SK-N-SH (cell line): ENCODE measurements around the gene NRL. TPM values are rescaled to one million over a fixed set of nuclear protein-coding genes. Genes with fewer than 3 reads are reported as not detected.

ENCODE experiments used
- CTCF ChIA-PET: fragments of 300-600, 350-600 bp; formaldehyde crosslinking; extraction: SDS; loops from one replicate; lab custom pipeline; 2021; lab: Yijun Ruan, JAX
- POLR2A ChIA-PET: fragments of 350-600 bp; sonication (Branson Sonifier 250); formaldehyde crosslinking; extraction: SDS; loops from one replicate; lab custom pipeline; 2020; ENCODE audit warnings: antibody characterized with exemption, inconsistent platforms; lab: Yijun Ruan, JAX
- DNase-seq: peaks from one replicate; pipeline ENCODE4 v3.0.0; 2012
- H2AFZ ChIP-seq: fragments of 200-600 bp; sonication (generic); 2 replicates; pipeline ENCODE4 v1.8.1; 2016; ENCODE audit warnings: antibody characterized with exemption, mild to moderate bottlenecking, low read depth
- H3F3A ChIP-seq: fragments of 200-600 bp; sonication (generic); replicated peaks from 2 replicates; pipeline ENCODE3; 2016; ENCODE audit warnings: antibody characterized with exemption, mild to moderate bottlenecking; ENCODE audit not compliant: insufficient read depth
- H3K27ac ChIP-seq, 2 experiments: fragments of 200-500 bp in 1 of 2; fragments of 200-600 bp in 1 of 2; sonication (Bioruptor generic) in 1 of 2; sonication (generic), shearing (Covaris generic) in 1 of 2; 2 replicates each; pipeline versions ENCODE4 v1.5.1 to v1.6.1; 2014 to 2016; ENCODE audit warnings: low read depth in 2 of 2, inconsistent platforms in 1 of 2, low read length in 1 of 2, mild to moderate bottlenecking in 1 of 2, mixed read lengths in 1 of 2
- H3K27me3 ChIP-seq: fragments of 200-600 bp; sonication (generic), shearing (Covaris generic); 2 replicates; pipeline ENCODE4 v1.6.1; 2016; ENCODE audit warnings: mixed run types; ENCODE audit not compliant: insufficient read depth
- H3K36me3 ChIP-seq, 2 experiments: fragments of 200-500 bp in 1 of 2; fragments of 200-600 bp in 1 of 2; sonication (Bioruptor generic) in 1 of 2; sonication (generic) in 1 of 2; replicated peaks in 1 of 2; 2 replicates each; pipeline versions ENCODE3 to v1.5.1; 2014 to 2016; ENCODE audit warnings: low read length in 1 of 2, mild to moderate bottlenecking in 1 of 2; ENCODE audit not compliant: insufficient read depth in 2 of 2, control insufficient read depth in 1 of 2
- H3K4me1 ChIP-seq, 2 experiments: fragments of 200-500 bp in 1 of 2; fragments of 200-600 bp in 1 of 2; sonication (Bioruptor generic) in 1 of 2; sonication (generic), shearing (Covaris generic) in 1 of 2; 2 replicates each; pipeline versions ENCODE4 v1.5.1 to v1.6.1; 2014 to 2016; ENCODE audit warnings: low read depth in 1 of 2, low read length in 1 of 2, mixed run types in 1 of 2; ENCODE audit not compliant: insufficient read depth in 2 of 2, control insufficient read depth in 1 of 2
- H3K4me2 ChIP-seq: fragments of 200-600 bp; sonication (generic), shearing (Covaris generic); 2 replicates; pipeline ENCODE4 v1.6.1; 2017; ENCODE audit warnings: mixed run types
- H3K4me3 ChIP-seq, 2 experiments: fragments of 200-500 bp in 1 of 2; fragments of 200-600 bp in 1 of 2; sonication (Bioruptor generic) in 1 of 2; sonication (generic), shearing (Covaris generic) in 1 of 2; 2 replicates each; pipeline versions ENCODE4 v1.5.1 to v1.8.1; 2014 to 2016; ENCODE audit warnings: low read depth in 2 of 2, inconsistent platforms in 1 of 2, low read length in 1 of 2, mild to moderate bottlenecking in 1 of 2, mixed read lengths in 1 of 2, moderate library complexity in 1 of 2
- H3K79me2 ChIP-seq: fragments of 200-600 bp; sonication (generic); 2 replicates; pipeline ENCODE4 v1.8.1; 2017; ENCODE audit warnings: mild to moderate bottlenecking; ENCODE audit not compliant: insufficient read depth
- H3K9ac ChIP-seq: fragments of 200-600 bp; sonication (generic); 2 replicates; pipeline ENCODE4 v1.6.1; 2017; ENCODE audit warnings: mixed run types
- H3K9me2 ChIP-seq: fragments of 200-600 bp; sonication (generic); 2 replicates; pipeline ENCODE4 v1.6.1; 2017; ENCODE audit warnings: mixed run types
- H3K9me3 ChIP-seq: fragments of 200-600 bp; sonication (generic); 2 replicates; pipeline ENCODE4 v1.6.1; 2017; ENCODE audit warnings: mixed run types, mild to moderate bottlenecking, moderate library complexity
- H4K20me1 ChIP-seq: fragments of 200-600 bp; sonication (generic); 2 replicates; pipeline ENCODE4 v1.6.1; 2017; ENCODE audit warnings: mild to moderate bottlenecking, mixed run types; ENCODE audit not compliant: insufficient read depth
- CHD2 ChIP-seq: fragments of 150-350 bp; IDR thresholded peaks from 2 replicates; pipeline ENCODE4 v1.6.1; 2018; ENCODE audit warnings: low read length; ENCODE audit not compliant: partially characterized antibody
- ELF1 ChIP-seq: IDR thresholded peaks from 2 replicates; pipeline ENCODE4 v1.4.0; 2012
- EP300 ChIP-seq, 2 experiments: IDR thresholded peaks; 2 replicates each; pipeline versions ENCODE4 v1.4.0 to v1.6.1; 2012; ENCODE audit warnings: borderline replicate concordance in 1 of 2, low read depth in 1 of 2, low read length in 1 of 2
- EZH2phosphoT487 ChIP-seq: fragments of 200-600 bp; sonication (generic); IDR thresholded peaks from 2 replicates; pipeline ENCODE4 v1.6.1; 2017; ENCODE audit warnings: low read depth, mixed run types, mild to moderate bottlenecking, antibody characterized with exemption, moderate library complexity, borderline replicate concordance
- GABPA ChIP-seq: IDR thresholded peaks from 2 replicates; pipeline ENCODE4 v1.4.0; 2012; ENCODE audit warnings: low read depth, mild to moderate bottlenecking
- IRF3 ChIP-seq: fragments of 150-350 bp; IDR thresholded peaks from 2 replicates; pipeline ENCODE4 v1.6.1; 2016; ENCODE audit warnings: mild to moderate bottlenecking, low read depth, low read length
- JUND ChIP-seq: IDR thresholded peaks from 2 replicates; pipeline ENCODE4 v1.4.0; 2012
- MAX ChIP-seq: IDR thresholded peaks from 2 replicates; pipeline ENCODE4 v1.4.0; 2012; ENCODE audit warnings: low read depth
- MXI1 ChIP-seq: IDR thresholded peaks from 2 replicates; pipeline ENCODE4 v1.6.1; 2012; ENCODE audit warnings: mild to moderate bottlenecking, low read depth, low read length, improper control_type of control experiment
- NFIC ChIP-seq: IDR thresholded peaks from 2 replicates; pipeline ENCODE4 v1.4.0; 2012; ENCODE audit warnings: borderline replicate concordance
- NRF1 ChIP-seq: IDR thresholded peaks from 2 replicates; pipeline ENCODE4 v1.6.1; 2012; ENCODE audit warnings: low read depth, mild to moderate bottlenecking, low read length
- PBX3 ChIP-seq: IDR thresholded peaks from 2 replicates; pipeline ENCODE4; 2012
- POLR2AphosphoS5 ChIP-seq: IDR thresholded peaks from 2 replicates; pipeline ENCODE4 v1.6.1; 2012; ENCODE audit warnings: low read depth, low read length
- RAD21 ChIP-seq: IDR thresholded peaks from 2 replicates; pipeline ENCODE4 v1.6.1; 2012; ENCODE audit warnings: mild to moderate bottlenecking, low read length
- RCOR1 ChIP-seq: fragments of 150-350 bp; IDR thresholded peaks from 2 replicates; pipeline ENCODE4 v1.6.1; 2017; ENCODE audit warnings: antibody characterized with exemption, low read length
- SIN3A ChIP-seq: IDR thresholded peaks from 2 replicates; pipeline ENCODE4 v1.6.1; 2012; ENCODE audit warnings: low read depth, mild to moderate bottlenecking, low read length, moderate library complexity, borderline replicate concordance
- SMC3 ChIP-seq: IDR thresholded peaks from 2 replicates; pipeline ENCODE4 v1.6.1; 2012; ENCODE audit warnings: low read depth, low read length, improper control_type of control experiment
- TCF12 ChIP-seq: IDR thresholded peaks from 2 replicates; pipeline ENCODE4 v1.4.0; 2012
- USF1 ChIP-seq: IDR thresholded peaks from 2 replicates; pipeline ENCODE4 v1.4.0; 2012; ENCODE audit warnings: low read depth, borderline replicate concordance
- WGBS: methylation state at CpG from one replicate; pipeline ENCODE4 v1.1.6; 2017; ENCODE audit warnings: low lambda C conversion rate; 5-methylcytosine and 5-hydroxymethylcytosine counted together
- polyA plus RNA-seq, 3 experiments: library from polyadenylated mRNA; depleted of rRNA; stranded (reverse); fragments of >200 nt; gene quantifications; 2 replicates each; pipeline ENCODE4 v1.2.3, GENCODE V29; 2012

NRL gene
- polyA plus RNA-seq, 1 of the 3 experiments (the other 2 are of a cell fraction) = 0.76 TPM

GRCh38 chr14:24133735-24134134 lies 19.0 kb upstream of the NRL start:
- Histone ChIP-seq H3K4me1 (peaks cover 0 to 30% of the 10 kb centered on the region in 2 experiments; a peak in 1 of 4 replicates), H3K9me3 (no peaks in the 10 kb centered on the region), H3K9me2 (no peaks in the 10 kb centered on the region), H3K79me2 (peaks cover 9% of the 10 kb centered on the region), H4K20me1 (no peaks in the 10 kb centered on the region), H3K27me3 (no peaks in the 10 kb centered on the region), H3K4me3 (no peak overlapping the region), H3K36me3 (peaks cover 10 to 15% of the 10 kb centered on the region in 2 experiments), H3F3A (peaks cover 7% of the 10 kb centered on the region), H3K4me2 (no peak overlapping the region), H3K27ac (no peak overlapping the region), H3K9ac (no peak overlapping the region), H2AFZ (no peak overlapping the region)
- TF ChIP-seq MAX = no peak
- TF ChIP-seq NRF1 = no peak
- no peak for TF ChIP-seq PBX3
- TF ChIP-seq TCF12 = no peak
- no peak for TF ChIP-seq SMC3
- no peak for TF ChIP-seq JUND
- no peak for DNase-seq
- WGBS = 98% methylated on average over 1 of the region's 1 CpG
- ChIA-PET POLR2A (no interaction called here), CTCF (interaction anchor here (0.7 to 2.6 kb wide), 4 partner anchors 9 to 791 kb away, joined by 3 to 13 read pairs (median 3); partner anchors contain the start of gene IRF9)

GRCh38 chr14:24132976-24133375 lies 18.2 kb upstream of the NRL start:
- no peak for TF ChIP-seq POLR2AphosphoS5
- no peak for TF ChIP-seq JUND
- no peak for TF ChIP-seq GABPA
- TF ChIP-seq NFIC = no peak
- TF ChIP-seq EZH2phosphoT487 = no peak
- TF ChIP-seq USF1 = no peak
- no peak for TF ChIP-seq ELF1
- TF ChIP-seq RCOR1 = no peak
- no peak for TF ChIP-seq EP300 (IDR thresholded peaks at IDR 0.05; ENCODE audit: borderline replicate concordance in 1 of 2, low read depth in 1 of 2, low read length in 1 of 2)
- no peak for TF ChIP-seq SIN3A
- TF ChIP-seq CHD2 = no peak
- TF ChIP-seq SMC3 = no peak
- TF ChIP-seq MXI1 = no peak
- TF ChIP-seq TCF12 = no peak
- no peak for TF ChIP-seq IRF3
- no peak for TF ChIP-seq RAD21
- TF ChIP-seq PBX3 = no peak
- peaks cover 0 to 26% of the 10 kb centered on the region in 2 experiments; a peak in 1 of 4 replicates for H3K4me1 ChIP-seq
- no peak for DNase-seq
- H3K27ac ChIP-seq = no peak overlapping the region
- no peaks in the 10 kb centered on the region for H3K9me2 ChIP-seq
- peaks cover 7% of the 10 kb centered on the region for H3F3A ChIP-seq
- no peaks in the 10 kb centered on the region for H3K9me3 ChIP-seq
- H3K27me3 ChIP-seq = no peaks in the 10 kb centered on the region
- ChIA-PET CTCF (interaction anchor here (0.7 to 2.6 kb wide), 4 partner anchors 16 to 790 kb away, joined by 3 to 13 read pairs (median 3); partner anchors contain the start of gene IRF9), POLR2A (interaction anchor here (0.7 kb wide), 1 partner anchor 42 kb away, joined by 3 read pairs; no protein-coding TSS in a partner anchor)
- peaks cover 4 to 7% of the 10 kb centered on the region in 2 experiments for H3K36me3 ChIP-seq
- H4K20me1 ChIP-seq = no peaks in the 10 kb centered on the region
- H3K79me2 ChIP-seq = peaks cover 4% of the 10 kb centered on the region; the same call in 1 of the 2 replicates
- H3K4me3 ChIP-seq = no peak overlapping the region
- H2AFZ ChIP-seq = no peak overlapping the region
- H3K4me2 ChIP-seq = no peak overlapping the region
- WGBS = 98% methylated on average over 2 of the region's 2 CpGs
- no peak overlapping the region for H3K9ac ChIP-seq
